ENCODE data around the gene KCMF1. TPM values are rescaled to one million over a fixed set of nuclear protein-coding genes. Genes with fewer than 3 reads are reported as not detected.

Gene KCMF1
- total and polyA plus RNA-seq, 9 of the 15 experiments (the other 6 are each of a cell fraction or from before 2014, with no cell fraction given), result 6.8 to 88.2 (median 46.5) TPM

- no peak for FAIRE-seq
- no peak for ATAC-seq
- peaks cover 9 to 34% of the 10 kb centered on the region in 2 experiments for H3K27me3 ChIP-seq (ENCODE audit: control insufficient read depth in 2 of 2, insufficient read depth in 2 of 2, low read length in 2 of 2)
- in situ Hi-C loops (cut with MboI), result loop anchor here (5.0 kb wide), 1 partner anchor 227 kb away; no protein-coding TSS in a partner anchor
- no TSS peak for BruUV-seq (replicated peaks)
- ChIA-PET POLR2A (interaction anchor here (1.2 to 2.3 kb wide), 2 partner anchors 11 kb away, joined by 3 to 4 read pairs; no protein-coding TSS in a partner anchor), CTCF (ENCODE audit: low intra/inter-chr PET ratio) (no interaction called here)
- peaks cover 2 to 7% of the 10 kb centered on the region in 2 experiments; a peak in 3 of 5 replicates for H3K4me1 ChIP-seq (replicated peaks in 1 of 2; ENCODE audit: control insufficient read depth in 2 of 2, insufficient read depth in 2 of 2, low read length in 2 of 2)
- DNase-seq (ENCODE audit: extremely low read depth in 1 of 4, low spot score in 3 of 4), result no peak
- 12% methylated on average over 14 of the region's 14 CpGs for WGBS (ENCODE audit: insufficient coverage, low coverage, missing lambda C conversion rate)
- no peaks in the 10 kb centered on the region for H4K20me1 ChIP-seq (replicated peaks; ENCODE audit: control insufficient read depth, insufficient read depth, low read length)
- TF ChIP-seq POLR2B (IDR thresholded peaks at IDR 0.05; ENCODE audit: low read depth, partially characterized antibody) (no peak), JUNB (CRISPR knock-in tag; conservative IDR thresholded peaks at IDR 0.05) (no peak), CUX1 (CRISPR knock-in tag; IDR thresholded peaks at IDR 0.05) (no peak), ZNF175 (CRISPR knock-in tag; IDR thresholded peaks at IDR 0.05; ENCODE audit: low read depth) (no peak)
- H2AFZ ChIP-seq (ENCODE audit: low read depth, low read length), result no peak overlapping the region
- intact Hi-C loops (cut with micrococcal nuclease), result loop anchor here (5.0 kb wide), 1 partner anchor 67 kb away; the partner anchor contains the start of gene TCF7L1
- 0 out of 4 replicates have a peak overlapping the region, but pooled peaks of 1 of the 2 experiments have one; percentile 55 for H3K9ac ChIP-seq (ENCODE audit: insufficient read depth in 1 of 2, low read depth in 2 of 2, low read length in 2 of 2)
- no peak overlapping the region for H3K4me3 ChIP-seq
- no peak overlapping the region for H3K27ac ChIP-seq (ENCODE audit: extremely low read depth, low read depth, low read length)
- no peaks in the 10 kb centered on the region for H3K9me1 ChIP-seq (ENCODE audit: control insufficient read depth, insufficient read depth, low read length)
- no peaks in the 10 kb centered on the region for H3K36me3 ChIP-seq (ENCODE audit: control insufficient read depth, insufficient read depth, low read length)
- no peaks in the 10 kb centered on the region for H3K9me3 ChIP-seq (replicated peaks; ENCODE audit: control insufficient read depth, insufficient read depth, low read depth, low read length)
- no peaks in the 10 kb centered on the region for H3K79me2 ChIP-seq (ENCODE audit: control insufficient read depth, insufficient read depth, low read length)
- no peak overlapping the region for H3K4me2 ChIP-seq (ENCODE audit: insufficient read depth, low read length)
Observed at GRCh38 chr2:85064927-85065577, 94.1 kb downstream of the KCMF1 start.

Data from K562 (cell line).